Measurements from ENCODE around the gene IRAK1.

The IRAK1 gene

DNA sequence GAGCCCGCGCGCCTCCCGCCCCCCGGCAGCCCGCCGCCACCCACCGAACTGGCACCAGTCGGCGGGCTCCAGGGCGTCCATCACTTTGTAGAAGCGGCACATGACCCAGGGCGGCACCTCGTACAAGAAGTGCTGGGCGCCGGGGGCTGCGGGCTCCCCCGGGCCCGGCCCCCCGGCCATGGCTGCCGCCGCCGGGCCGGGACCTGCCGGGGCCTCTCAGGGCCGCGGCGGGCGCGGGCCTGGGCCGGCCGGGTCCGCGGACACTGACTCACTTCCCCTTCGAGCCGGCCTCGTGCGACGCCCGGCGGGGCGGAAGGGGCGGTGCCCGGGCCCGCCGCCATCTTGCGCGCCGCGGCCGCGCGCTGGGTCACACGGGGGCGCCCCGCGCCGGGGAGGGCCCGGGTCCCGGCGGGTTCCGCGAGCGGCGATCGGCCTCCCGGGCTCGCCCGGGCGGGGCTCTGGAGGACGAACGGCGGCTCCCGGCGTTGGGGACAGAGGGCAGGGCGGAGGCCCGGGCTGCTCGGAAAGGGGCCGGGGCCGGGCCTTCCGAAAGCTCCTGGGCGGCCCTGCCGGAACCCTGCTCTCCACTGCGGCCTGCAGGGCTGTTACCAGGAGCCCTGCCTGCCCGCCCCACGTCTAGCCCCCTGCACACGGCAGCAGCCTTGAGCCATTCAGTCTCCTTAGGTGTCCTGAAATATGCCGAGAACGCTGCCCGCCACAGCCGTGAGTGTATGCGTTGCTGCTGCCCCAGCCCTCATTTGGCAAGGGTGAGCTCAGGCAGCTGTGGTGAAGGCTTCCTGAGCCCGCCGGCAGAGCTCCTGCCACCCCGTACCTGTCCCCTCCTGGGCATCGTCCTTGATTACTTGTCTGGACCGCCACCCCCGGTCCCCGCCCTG lies at the start of gene IRAK1:
TSS of gene IRAK1 (minus strand) at position 270 of the 896 bp plus-strand sequence. CDS start at position 180, 90 bp downstream.
- peak within 1 kb of the TSS; percentile 80 for H3K27ac ChIP-seq

DNA sequence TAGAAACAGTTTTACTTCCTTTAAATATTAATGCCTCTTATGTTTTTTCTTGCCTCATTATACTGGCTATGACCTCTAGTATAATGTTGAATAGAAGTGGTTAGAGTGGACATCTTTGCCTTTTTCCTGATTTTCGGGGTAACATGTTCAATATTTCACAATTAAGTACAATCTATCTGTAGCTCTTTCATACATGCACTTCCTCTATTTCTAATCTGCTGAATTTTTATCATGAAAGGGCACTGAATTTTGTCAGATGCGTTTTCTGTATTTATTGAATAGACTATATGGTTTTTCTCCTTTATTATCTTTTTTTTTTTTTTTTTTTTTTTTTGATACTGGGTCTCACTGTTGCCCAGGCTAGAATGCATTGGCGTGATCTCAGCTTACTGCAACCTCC lies 48.9 kb upstream of the IRAK1 start:
- TF ChIP-seq, protein P1, sequence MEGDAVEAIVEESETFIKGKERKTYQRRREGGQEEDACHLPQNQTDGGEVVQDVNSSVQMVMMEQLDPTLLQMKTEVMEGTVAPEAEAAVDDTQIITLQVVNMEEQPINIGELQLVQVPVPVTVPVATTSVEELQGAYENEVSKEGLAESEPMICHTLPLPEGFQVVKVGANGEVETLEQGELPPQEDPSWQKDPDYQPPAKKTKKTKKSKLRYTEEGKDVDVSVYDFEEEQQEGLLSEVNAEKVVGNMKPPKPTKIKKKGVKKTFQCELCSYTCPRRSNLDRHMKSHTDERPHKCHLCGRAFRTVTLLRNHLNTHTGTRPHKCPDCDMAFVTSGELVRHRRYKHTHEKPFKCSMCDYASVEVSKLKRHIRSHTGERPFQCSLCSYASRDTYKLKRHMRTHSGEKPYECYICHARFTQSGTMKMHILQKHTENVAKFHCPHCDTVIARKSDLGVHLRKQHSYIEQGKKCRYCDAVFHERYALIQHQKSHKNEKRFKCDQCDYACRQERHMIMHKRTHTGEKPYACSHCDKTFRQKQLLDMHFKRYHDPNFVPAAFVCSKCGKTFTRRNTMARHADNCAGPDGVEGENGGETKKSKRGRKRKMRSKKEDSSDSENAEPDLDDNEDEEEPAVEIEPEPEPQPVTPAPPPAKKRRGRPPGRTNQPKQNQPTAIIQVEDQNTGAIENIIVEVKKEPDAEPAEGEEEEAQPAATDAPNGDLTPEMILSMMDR (IDR thresholded peaks at IDR 0.05) = no peak
- TF ChIP-seq ZFX (IDR thresholded peaks at IDR 0.05; ENCODE audit: borderline replicate concordance) = no peak
- no peak overlapping the region for H3K27ac ChIP-seq

More for the DNA sequence above, at the start of gene IRAK1:
- TF ChIP-seq ZFX (IDR thresholded peaks at IDR 0.05; ENCODE audit: borderline replicate concordance) = no peak
- TF ChIP-seq, protein P1 (IDR thresholded peaks at IDR 0.05) = peak; percentile 18; the same call in 1 of the 2 replicates

DNA sequence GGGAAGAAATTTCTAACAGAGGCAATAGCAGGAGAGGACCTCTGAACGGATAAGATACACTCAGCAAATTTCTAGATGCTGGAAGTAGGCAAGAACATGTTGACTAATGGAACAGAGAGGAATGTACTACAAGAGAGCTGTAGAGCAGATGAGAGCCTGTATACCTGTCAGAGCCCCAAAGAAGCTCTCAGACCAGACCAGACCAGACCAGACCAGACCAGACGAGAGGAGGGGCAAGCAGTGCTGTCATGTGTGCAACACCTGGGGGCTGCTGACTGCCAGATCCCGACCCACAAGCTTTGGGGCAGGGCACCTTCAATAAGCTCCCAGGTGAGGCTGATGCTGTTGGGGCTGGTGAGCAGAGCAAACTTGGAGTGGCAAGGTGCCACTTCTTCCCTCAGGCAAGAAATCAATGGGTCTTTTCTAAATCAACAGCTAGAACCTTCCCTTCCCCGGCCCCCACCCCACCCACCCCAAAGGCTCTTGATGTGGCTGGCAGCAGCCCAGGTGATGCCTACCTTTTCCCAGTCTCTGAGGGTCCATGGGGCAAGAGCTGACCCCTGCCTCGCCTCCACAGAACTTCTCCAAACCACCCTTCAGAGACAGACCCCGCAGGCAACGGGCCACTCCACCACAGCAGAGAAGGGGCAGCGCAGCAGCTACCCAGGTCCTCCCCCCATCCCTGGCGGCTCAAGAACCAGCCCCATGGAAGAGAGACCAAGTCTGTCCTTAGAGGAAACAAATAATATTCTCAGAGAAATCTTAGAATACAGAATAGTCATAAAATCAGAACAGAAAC lies 45.1 kb upstream of the IRAK1 start:
- TF ChIP-seq ZFX (IDR thresholded peaks at IDR 0.05; ENCODE audit: borderline replicate concordance) = no peak
- TF ChIP-seq, protein P1 (IDR thresholded peaks at IDR 0.05) = no peak
- H3K27ac ChIP-seq = no peak overlapping the region

DNA sequence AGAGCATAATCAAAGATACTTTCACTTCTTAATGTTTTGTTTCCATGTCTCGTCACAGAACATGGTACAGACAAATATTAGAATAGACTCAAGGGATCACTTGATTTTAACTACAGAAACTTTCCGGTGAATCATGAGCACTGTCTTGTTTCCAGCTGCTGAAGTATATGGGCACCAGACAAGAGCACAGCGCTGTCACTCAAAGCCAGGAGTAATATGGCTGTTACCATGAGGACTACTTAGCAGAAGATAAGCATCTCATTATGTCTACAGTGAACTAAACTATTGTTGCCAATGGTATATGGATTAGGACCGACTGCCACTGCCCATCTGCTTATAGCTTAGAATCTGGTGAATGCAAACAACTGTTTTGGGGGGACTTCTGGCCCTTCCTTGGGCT lies 43.5 kb upstream of the IRAK1 start:
- TF ChIP-seq, protein P1 (IDR thresholded peaks at IDR 0.05) = no peak
- no peak for TF ChIP-seq ZFX (IDR thresholded peaks at IDR 0.05; ENCODE audit: borderline replicate concordance)
- no peak overlapping the region for H3K27ac ChIP-seq

DNA sequence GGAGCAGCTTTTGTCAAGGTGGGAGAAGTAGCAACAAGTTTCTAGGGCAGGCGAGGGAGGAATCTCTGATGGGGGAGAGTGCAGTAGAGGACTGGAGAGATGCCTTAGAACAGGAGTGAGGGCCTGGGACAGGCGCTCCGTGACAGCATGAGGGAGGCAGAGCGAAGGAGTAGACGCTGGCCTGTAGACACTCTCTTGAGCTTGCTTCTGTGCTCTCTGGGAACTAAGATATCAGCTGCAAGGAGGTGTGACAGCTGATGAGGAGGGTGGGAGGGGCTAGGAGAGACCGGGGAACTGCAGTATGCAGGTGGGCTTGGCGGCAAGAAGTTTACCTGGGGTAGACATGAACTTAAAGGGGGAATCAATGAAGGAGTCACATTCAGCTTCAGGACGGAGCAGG lies 42.1 kb upstream of the IRAK1 start:
- no peak overlapping the region for H3K27ac ChIP-seq
- TF ChIP-seq ZFX (IDR thresholded peaks at IDR 0.05; ENCODE audit: borderline replicate concordance) = no peak
- TF ChIP-seq, protein P1 (IDR thresholded peaks at IDR 0.05) = no peak

DNA sequence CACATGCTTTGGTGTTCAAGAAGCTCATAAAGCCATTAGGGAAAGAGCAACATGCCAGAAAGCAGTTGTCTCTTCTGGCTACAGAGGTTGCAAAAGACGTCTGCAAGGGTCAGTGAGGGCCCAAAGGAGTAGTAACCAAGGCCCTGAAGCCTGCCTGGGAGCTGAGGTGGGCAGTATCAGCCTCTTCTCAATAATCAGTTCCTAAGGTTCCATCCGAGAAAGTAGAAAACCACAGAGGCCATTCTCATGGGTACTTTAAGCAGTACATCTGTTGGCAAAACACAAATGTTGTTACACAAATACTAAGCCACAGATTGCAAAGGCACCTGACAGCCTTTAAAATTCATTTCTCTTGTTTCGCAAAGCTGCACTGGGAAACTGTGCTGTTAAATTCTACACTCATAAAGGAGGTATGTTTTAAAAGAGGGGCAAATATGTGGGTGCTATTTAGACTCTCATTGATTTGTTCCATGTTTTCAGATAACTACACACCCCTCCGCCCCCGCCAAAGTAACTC lies 40.1 kb upstream of the IRAK1 start:
- TF ChIP-seq ZFX (IDR thresholded peaks at IDR 0.05; ENCODE audit: borderline replicate concordance) = no peak
- TF ChIP-seq, protein P1 (IDR thresholded peaks at IDR 0.05) = no peak
- H3K27ac ChIP-seq = no peak overlapping the region

Data from 22Rv1 (cell line).